Suppressor macrophage (primary cell): ENCODE data around the gene ADIPOR1.

ENCODE experiments used
- DNase-seq, 4 experiments: peaks; one replicate each; pipeline ENCODE4 v3.0.0-alpha.2; 2020 to 2022

Gene ADIPOR1

GRCh38 chr1:202968895-202969295, 10.8 kb upstream of the ADIPOR1 start:
- peak; percentile 93 to 98 (median 95) for DNase-seq

DNA sequence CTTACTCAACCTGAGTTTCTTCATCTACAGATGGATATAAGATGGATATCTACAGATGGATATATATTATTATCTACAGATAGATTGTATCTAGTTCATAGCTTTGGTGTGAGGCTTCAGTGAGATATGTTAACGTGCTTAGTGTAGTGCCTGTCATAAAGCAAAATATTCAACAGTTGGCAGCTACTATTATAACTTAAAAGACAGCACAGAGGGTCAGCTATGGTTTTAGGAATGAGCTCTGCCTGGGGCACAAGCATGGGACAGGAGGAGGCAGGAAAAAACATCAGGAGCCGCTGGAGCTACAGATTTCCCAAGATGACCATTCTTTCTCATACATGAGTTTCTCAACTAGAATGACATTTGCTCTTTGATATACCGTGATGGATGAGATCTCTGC, 10.2 kb upstream of the ADIPOR1 start:
- peak in 1 of 4 experiments; percentile 22 for DNase-seq

GRCh38 chr1:202967684-202968281, 9.7 kb upstream of the ADIPOR1 start:
- peak; percentile 67 to 81 (median 73) for DNase-seq

DNA sequence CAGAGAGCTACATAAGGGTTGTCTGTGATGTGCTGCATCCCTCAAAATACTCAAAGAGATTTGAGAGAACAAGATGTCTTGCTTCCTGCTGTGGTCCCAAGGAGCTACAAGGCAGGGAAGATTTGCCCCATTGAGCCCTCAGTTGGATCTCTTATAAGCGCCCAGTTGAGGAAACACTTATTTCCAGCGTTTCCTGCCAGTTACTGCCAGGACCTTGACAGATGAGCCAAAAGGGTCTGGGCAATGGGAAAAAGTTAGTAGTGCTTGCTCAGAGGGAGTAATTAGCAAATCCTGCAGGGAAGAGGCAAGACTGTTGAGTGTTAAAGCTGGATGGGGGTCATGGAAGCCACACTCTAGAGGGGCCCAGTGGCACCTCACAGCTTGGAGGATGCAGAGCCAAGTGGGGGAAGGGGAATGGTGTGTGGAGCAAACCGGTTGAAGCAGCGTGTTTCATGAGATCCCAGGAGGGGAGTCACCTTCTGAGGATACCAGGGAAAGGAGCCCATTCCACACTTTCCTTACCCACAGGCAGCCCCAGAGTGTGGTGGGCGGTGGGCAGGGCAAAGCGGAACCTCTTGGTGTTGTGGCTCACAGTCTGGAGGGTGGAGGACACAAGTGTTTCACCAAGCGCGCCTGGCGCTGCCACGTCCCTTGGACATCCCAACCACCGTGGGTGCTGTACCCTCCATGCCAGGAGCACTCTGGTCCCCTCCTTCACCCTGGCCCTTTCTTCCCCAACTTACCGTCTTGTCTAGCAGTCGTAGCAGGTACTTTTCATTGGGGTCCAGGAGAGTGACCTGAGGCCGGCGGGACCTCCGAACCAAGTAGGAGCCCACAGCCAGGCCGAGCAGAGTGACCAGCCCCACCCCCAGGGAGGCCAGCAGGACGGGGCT, 8.1 kb upstream of the ADIPOR1 start:
- DNase-seq = peak in 2 of 4 experiments; percentile 29 to 53

- no peak for DNase-seq
These were observed 7.3 kb upstream of the ADIPOR1 start for GRCh38 chr1:202965422-202965821.

DNA sequence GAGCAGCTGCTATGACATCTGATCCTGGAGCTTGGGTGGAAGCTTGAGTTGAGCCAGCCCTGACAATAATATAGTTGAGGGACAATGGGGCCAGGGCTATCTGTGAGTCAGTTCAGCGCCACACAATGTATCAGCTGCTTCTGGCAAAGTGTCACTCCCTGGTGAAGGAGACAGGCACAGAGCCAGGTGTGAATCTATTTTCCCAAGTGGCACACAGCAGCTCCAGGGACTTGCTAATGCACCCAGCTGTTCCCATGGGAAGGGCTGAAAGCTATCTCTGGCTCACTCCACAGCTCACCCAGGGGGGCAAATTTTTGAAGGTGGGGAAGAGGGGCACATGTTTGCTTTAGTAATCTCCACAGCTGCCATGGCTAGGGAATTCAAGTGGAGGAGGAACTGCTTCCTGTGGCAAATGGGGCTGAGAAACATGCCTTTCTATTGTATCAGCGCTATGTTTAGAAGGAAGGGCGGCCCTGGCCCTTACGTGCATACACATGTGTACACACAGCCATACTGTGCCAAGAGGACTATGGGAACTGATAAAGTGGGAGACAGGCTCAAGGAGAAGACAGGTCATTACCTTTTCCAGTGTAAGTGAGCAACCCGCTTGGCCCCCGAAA, 6.8 kb upstream of the ADIPOR1 start:
- no peak for DNase-seq

DNA sequence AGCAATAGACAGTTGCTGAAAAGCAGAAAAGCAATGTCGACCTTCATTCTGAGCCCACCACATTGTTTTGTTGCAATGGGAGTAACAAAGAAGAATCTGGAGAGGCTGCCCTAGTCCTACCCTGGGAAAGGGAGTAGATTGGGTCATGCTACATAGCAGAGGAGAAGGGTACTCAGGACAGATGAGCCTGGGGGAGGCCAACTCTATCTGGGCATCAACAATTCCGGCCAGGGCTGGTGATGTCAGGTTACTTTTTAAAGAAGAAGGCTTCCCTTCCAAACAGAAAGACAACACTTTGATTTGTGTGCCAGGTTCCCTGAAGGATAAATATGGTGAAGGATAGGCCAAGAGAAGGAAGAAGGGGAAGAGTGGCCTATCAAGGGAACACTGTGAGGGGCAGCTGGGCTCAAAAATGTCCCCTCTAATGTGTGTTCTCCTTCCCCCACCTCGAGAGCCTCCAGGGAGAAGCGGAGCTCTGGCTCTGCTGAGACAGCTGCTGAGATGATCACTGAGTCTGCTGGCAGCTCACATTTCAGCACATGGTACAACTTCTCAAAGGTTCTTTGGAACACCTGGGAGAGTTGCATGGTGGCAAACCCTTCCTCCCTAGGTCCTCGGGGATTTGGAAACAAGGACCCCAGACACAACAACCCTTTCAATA, 3.2 kb upstream of the ADIPOR1 start:
- DNase-seq = no peak

DNA sequence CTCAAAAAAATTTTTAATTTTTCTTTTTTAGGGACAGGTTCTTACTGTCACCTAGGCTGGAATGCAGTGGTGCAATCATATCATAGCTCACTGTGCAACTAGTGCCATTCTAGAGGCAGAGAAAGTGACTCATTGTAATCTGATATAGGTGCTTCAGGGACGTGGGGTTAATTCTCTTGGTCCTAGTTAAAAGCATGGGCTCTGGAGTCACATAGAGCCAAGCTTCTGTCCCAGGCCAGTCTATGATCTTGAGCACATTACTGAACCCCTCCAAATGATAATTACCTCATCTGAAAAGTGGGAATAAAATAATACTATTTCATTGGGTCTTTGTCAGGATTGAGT, 1.1 kb upstream of the ADIPOR1 start:
- no peak for DNase-seq

GRCh38 chr1:202958544-202959275, 598 bp upstream of the ADIPOR1 start:
- peak in 1 of 4 experiments; percentile 10 for DNase-seq

DNA sequence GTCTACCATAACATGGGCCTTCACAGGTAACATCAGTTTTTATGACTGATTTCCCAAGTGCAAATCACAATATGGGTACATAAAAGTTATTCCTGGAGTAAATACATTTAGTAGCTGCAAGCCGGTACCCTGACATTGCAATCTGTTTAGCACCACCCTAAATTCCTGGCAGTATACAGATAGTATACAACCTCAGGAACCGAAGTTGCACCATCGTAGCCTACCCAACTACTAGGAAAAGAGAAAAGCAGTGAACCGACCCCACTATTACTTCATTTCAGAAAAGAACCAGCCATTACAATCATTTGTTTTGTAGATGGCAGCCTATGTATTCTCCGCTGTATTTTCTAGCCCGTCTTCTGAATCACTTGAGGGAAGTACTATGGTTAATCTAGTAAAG, 1.1 kb downstream of the ADIPOR1 start:
- no peak for DNase-seq

DNA sequence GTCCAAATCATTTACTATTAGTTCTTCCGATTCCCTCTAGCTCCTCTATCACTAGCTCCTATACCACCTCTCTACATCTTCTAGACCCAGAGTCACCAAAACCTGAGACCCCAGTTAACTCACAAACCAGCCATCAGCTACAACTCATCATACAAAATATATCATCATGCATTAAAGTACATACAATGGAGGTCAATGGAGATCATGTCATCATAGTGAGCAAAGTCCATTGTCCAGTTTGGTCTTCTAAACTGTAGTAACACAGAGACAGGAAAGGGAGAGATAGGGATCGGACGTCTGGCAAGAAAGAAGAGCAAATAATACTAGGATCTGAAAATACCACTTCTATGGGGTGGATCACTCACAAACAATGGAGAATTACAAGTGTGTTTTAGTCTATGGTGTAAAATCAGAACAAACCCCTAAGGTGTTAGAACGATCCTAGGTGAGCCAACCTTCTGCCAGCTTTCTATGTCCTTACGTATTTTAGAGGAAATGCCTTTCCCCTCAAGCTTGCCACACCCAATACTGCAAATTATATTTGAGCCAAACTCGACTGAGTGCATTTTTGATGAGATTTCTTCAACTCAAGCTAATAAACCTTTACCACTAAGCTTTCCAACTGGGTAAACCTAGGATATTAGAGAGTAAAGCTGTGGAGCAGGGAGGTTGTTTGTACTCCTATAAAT, 3.9 kb downstream of the ADIPOR1 start:
- DNase-seq = no peak

DNA sequence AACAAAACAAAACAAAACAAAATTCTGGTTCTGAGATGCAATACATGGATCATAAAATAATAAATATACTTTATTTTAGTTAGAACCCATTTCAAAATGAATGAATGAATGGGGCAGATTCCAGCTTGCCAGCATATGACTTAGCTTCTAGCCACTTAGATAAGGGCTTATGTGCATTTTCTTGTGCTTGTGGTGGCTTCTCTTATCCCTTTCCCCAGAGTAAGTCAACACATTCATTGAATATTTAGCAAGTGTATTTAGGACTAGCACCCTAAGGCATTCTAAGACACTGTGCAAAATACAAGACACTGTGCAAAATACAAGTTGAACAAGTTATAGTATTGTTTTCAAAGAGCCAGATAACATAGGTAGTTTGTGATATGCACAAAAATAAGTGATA, 4.7 kb downstream of the ADIPOR1 start:
- no peak for DNase-seq

DNA sequence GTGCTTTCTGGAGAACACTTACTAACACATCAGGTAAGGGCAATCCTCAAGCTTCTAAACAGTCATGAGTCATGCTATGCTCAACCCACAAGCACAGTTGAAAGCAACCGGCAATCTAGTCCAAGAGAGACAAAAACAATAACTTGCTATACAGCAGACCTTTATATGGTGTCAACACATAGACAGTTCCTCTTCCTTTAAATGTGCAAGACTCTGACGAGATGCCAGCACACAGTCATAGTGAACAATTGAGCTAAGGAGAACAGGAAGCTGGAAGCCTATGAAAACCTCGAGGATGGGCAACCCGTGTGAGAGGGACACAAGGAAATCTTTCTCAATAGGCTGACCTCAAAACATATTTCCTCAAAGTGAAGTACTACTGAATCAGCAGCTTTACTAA, 5.3 kb downstream of the ADIPOR1 start:
- DNase-seq = peak; percentile 93 to 100 (median 96)

DNA sequence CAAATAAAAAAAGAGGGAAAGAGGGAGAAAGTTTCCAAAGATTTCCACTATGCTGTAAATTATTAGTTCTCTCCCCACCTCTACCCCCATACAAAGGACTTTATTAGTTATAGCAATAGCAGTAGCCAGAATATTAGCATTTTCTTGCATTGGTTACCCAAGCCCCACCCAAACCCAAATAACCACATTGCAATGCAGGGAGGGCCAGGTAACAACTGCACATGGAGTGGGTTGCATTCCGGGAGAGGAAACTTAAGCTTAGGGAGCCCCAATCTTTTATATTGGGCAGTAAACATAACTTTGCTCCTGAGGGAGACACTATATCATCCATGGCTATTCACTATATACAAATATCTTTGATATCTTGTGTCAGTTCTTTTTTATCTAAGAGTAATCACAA, 6.0 kb downstream of the ADIPOR1 start:
- DNase-seq = no peak

- no peak for DNase-seq
These were observed 6.7 kb downstream of the ADIPOR1 start for GRCh38 chr1:202951437-202951836.

- DNase-seq = no peak
These were observed 12.6 kb downstream of the ADIPOR1 start for GRCh38 chr1:202945483-202945882.

- DNase-seq = no peak
These were observed 13.6 kb downstream of the ADIPOR1 start for GRCh38 chr1:202944438-202944921.

DNA sequence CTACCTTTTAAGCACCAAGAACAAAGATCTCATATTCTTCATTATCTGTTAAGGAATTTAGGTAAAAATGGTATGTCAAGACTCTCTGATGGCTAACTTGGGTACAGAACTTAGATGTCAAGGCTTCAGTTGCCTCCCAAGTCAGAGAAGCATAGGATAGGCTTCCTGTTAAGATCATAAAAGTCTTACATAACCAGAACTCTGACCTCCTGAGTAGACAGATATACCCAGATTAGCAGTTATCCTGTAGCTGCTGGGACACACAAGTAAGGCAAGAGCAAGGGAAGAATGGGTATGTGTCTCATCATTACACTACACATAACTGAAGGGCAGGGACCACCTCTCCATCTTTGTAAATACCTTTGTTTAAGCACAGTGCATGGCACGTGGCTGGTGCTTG, 15.7 kb downstream of the ADIPOR1 start:
- DNase-seq = no peak

GRCh38 chr1:202941372-202941771, 16.7 kb downstream of the ADIPOR1 start:
- no peak for DNase-seq

GRCh38 chr1:202940561-202940960, 17.6 kb downstream of the ADIPOR1 start:
- no peak for DNase-seq

GRCh38 chr1:202938287-202938925, 19.7 kb downstream of the ADIPOR1 start:
- no peak for DNase-seq
